GM23338 (cell line): Measurements from ENCODE around the gene TRPC3.

ENCODE experiments used
- CREB1 ChIP-seq: fragments of 250-450 bp; sonication (Bioruptor Pico); IDR thresholded peaks from 2 replicates; pipeline ENCODE4 v1.5.0; 2020; ENCODE audit warnings: low read depth, mild to moderate bottlenecking, moderate library complexity
- CTCF ChIP-seq, 2 experiments: fragments of 200-600 bp in 1 of 2; sonication (generic) in 1 of 2; conservative IDR thresholded peaks; 2 replicates each; pipeline versions ENCODE4 v1.5.1 to v1.6.1; 2016 to 2017; ENCODE audit warnings: antibody characterized with exemption in 2 of 2, low read depth in 2 of 2, mild to moderate bottlenecking in 2 of 2, moderate library complexity in 1 of 2
- EZH2 ChIP-seq: fragments of 200-600 bp; sonication (generic); IDR thresholded peaks from one replicate; pipeline ENCODE4 v1.8.0; 2017; ENCODE audit warnings: antibody characterized with exemption, mild to moderate bottlenecking, low read depth; ENCODE audit not compliant: unreplicated experiment
- POLR2AphosphoS5 ChIP-seq: IDR thresholded peaks from 2 replicates; pipeline ENCODE4 v1.6.1; 2016; ENCODE audit warnings: antibody characterized with exemption, low read depth
- REST ChIP-seq: IDR thresholded peaks from one replicate; pipeline ENCODE4 v1.6.1; 2018; ENCODE audit warnings: antibody characterized with exemption; ENCODE audit not compliant: unreplicated experiment
- STAT1 ChIP-seq: IDR thresholded peaks from one replicate; pipeline ENCODE4 v1.6.1; 2016; ENCODE audit warnings: antibody characterized with exemption; ENCODE audit not compliant: unreplicated experiment
- ZNF114 ChIP-seq: fragments of 250-450 bp; sonication (Bioruptor Pico); IDR thresholded peaks from 2 replicates; pipeline ENCODE4 v1.5.0; 2020; ENCODE audit warnings: mild to moderate bottlenecking, moderate library complexity

- TF ChIP-seq REST (no peak), POLR2AphosphoS5 (no peak), CTCF (conservative IDR thresholded peaks at IDR 0.05; ENCODE audit: low read depth in 2 of 2) (no peak), EZH2 (no peak), STAT1 (no peak), CREB1 (no peak), ZNF114 (CRISPR knock-in tag) (no peak)
These were observed 25.7 kb upstream of the TRPC3 start for GRCh38 chr4:121977251-121978171.
